Vagina (tissue), 2 donors: ENCODE measurements around the gene FAM181A.

Experiments used
- CTCF ChIP-seq, 3 experiments: fragments of 450-650 bp in 2 of 3; fragments of 200-600 bp in 1 of 3; sonication (generic) in 1 of 3; IDR thresholded peaks; one replicate each; pipeline ENCODE4 v1.5.1; 2017 to 2019; ENCODE audit warnings: antibody characterized with exemption in 3 of 3, mild to moderate bottlenecking in 2 of 3, moderate library complexity in 2 of 3
- POLR2A ChIP-seq, 2 donors: fragments of 450-650 bp; IDR thresholded peaks; one replicate each; pipeline ENCODE4 v1.6.1; 2017; ENCODE audit warnings: antibody characterized with exemption in 2 of 2, mild to moderate bottlenecking in 2 of 2, moderate library complexity in 2 of 2
- POLR2AphosphoS5 ChIP-seq, 2 donors: sonication (generic); formaldehyde crosslinking; IDR thresholded peaks; one replicate each; pipeline ENCODE4 v1.9.0; 2017; ENCODE audit warnings: antibody characterized with exemption in 2 of 2, mild to moderate bottlenecking in 2 of 2, low read depth in 1 of 2; ENCODE audit not compliant: insufficient read depth in 1 of 2

- TF ChIP-seq CTCF (IDR thresholded peaks at IDR 0.05) (peak; percentile 68 to 92 (median 85)), POLR2A (IDR thresholded peaks at IDR 0.05) (no peak), POLR2AphosphoS5 (IDR thresholded peaks at IDR 0.05; ENCODE audit: insufficient read depth in 1 of 2, low read depth in 1 of 2) (no peak)
Observed at GRCh38 chr14:93939304-93940229, 12.4 kb downstream of the FAM181A start.
